ENCODE data around the gene C15orf61. TPM values are rescaled to one million over a fixed set of nuclear protein-coding genes. Genes with fewer than 3 reads are reported as not detected.
A peak's percentile ranks its signal among the peaks of the same experiment; 100 is the strongest.

The C15orf61 gene
- total RNA-seq, 1 donor from 2014 or later, result 11.3 TPM

GRCh38 chr15:67521783-67522568, 1.0 kb downstream of the C15orf61 start:
- intact Hi-C loops (cut with DNase I), result no loop called here
- no peaks in the 10 kb centered on the region for H3K36me3 ChIP-seq
- DNase-seq (ENCODE audit: extremely low spot score in 2 of 2), result no peak

DNA sequence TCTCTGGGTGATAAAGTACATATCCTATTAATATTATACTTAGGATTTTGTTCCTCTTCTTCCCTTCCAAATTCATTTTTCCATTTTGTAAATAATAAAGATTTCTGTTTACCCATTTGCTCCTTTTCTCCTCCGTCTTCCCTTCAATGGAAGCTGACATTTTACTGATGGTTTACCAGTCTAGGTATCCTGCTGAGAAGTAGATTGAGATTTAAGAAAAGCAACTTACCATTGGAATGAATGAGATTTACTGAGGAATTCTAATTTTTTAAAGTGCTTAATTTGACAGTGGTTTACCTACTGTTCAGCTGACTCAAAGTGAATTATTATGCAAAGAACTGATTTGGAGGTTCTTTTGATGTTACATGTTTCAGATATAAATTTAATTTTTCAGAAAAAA, 2.4 kb downstream of the C15orf61 start:
- intact Hi-C loops (cut with DNase I), result no loop called here
- DNase-seq (ENCODE audit: extremely low spot score in 2 of 2), result no peak
- no peaks in the 10 kb centered on the region for H3K9me3 ChIP-seq
- peaks cover 34% of the 10 kb centered on the region for H3K4me1 ChIP-seq
- TF ChIP-seq POLR2A (IDR thresholded peaks at IDR 0.05) (no peak), POLR2AphosphoS5 (IDR thresholded peaks at IDR 0.05; ENCODE audit: insufficient read depth in 1 of 2, low read depth in 1 of 2) (no peak)
- TF ChIP-seq, protein P1, sequence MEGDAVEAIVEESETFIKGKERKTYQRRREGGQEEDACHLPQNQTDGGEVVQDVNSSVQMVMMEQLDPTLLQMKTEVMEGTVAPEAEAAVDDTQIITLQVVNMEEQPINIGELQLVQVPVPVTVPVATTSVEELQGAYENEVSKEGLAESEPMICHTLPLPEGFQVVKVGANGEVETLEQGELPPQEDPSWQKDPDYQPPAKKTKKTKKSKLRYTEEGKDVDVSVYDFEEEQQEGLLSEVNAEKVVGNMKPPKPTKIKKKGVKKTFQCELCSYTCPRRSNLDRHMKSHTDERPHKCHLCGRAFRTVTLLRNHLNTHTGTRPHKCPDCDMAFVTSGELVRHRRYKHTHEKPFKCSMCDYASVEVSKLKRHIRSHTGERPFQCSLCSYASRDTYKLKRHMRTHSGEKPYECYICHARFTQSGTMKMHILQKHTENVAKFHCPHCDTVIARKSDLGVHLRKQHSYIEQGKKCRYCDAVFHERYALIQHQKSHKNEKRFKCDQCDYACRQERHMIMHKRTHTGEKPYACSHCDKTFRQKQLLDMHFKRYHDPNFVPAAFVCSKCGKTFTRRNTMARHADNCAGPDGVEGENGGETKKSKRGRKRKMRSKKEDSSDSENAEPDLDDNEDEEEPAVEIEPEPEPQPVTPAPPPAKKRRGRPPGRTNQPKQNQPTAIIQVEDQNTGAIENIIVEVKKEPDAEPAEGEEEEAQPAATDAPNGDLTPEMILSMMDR (IDR thresholded peaks at IDR 0.05), result no peak
- H3K27me3 ChIP-seq, result no peaks in the 10 kb centered on the region
- peak overlapping the region in 1 of 2 donors; percentile 93 for H3K4me3 ChIP-seq
- no peak overlapping the region for H3K27ac ChIP-seq
- H3K36me3 ChIP-seq, result peaks cover 0 to 6% of the 10 kb centered on the region in 2 donors

More at GRCh38 chr15:67521783-67522568, 1.0 kb downstream of the C15orf61 start:
- TF ChIP-seq, protein P1 (IDR thresholded peaks at IDR 0.05), result no peak
- TF ChIP-seq POLR2A (IDR thresholded peaks at IDR 0.05) (no peak), POLR2AphosphoS5 (IDR thresholded peaks at IDR 0.05; ENCODE audit: insufficient read depth in 1 of 2, low read depth in 1 of 2) (peak in 1 of 2 donors; percentile 85)
- Histone ChIP-seq H3K4me3 (peak overlapping the region; percentile 87 to 93), H3K27ac (peak overlapping the region; percentile 97), H3K4me1 (peaks cover 34% of the 10 kb centered on the region), H3K27me3 (no peaks in the 10 kb centered on the region), H3K9me3 (no peaks in the 10 kb centered on the region)

DNA sequence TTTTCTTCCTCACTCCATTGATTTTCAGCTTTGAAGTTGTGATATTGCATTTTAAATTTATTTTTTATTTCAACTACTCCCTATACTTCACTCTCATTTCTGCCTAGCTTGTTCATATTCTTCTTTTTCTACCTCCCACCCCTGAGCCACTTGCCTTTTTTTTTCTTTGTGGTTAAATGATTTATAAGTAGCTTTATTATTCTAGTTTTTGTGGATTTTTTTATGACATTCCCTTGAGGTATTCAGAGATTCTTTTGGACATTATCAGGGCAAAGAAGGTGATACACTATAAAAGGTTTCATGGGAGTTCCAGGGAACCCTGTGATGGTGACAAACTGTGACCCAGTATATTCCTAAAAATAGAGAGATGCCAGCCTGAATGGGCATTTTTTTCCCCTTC, 3.3 kb downstream of the C15orf61 start:
- peaks cover 34% of the 10 kb centered on the region for H3K4me1 ChIP-seq
- no peaks in the 10 kb centered on the region for H3K9me3 ChIP-seq
- no peaks in the 10 kb centered on the region for H3K27me3 ChIP-seq
- H3K36me3 ChIP-seq, result peaks cover 0 to 15% of the 10 kb centered on the region in 2 donors
- TF ChIP-seq POLR2A (IDR thresholded peaks at IDR 0.05), result no peak
- no peak for TF ChIP-seq POLR2AphosphoS5 (IDR thresholded peaks at IDR 0.05; ENCODE audit: insufficient read depth in 1 of 2, low read depth in 1 of 2)
- TF ChIP-seq, protein P1 (IDR thresholded peaks at IDR 0.05), result no peak
- H3K27ac ChIP-seq, result no peak overlapping the region
- no peak overlapping the region for H3K4me3 ChIP-seq
- DNase-seq (ENCODE audit: extremely low spot score in 2 of 2), result no peak
- intact Hi-C loops (cut with DNase I), result no loop called here

DNA sequence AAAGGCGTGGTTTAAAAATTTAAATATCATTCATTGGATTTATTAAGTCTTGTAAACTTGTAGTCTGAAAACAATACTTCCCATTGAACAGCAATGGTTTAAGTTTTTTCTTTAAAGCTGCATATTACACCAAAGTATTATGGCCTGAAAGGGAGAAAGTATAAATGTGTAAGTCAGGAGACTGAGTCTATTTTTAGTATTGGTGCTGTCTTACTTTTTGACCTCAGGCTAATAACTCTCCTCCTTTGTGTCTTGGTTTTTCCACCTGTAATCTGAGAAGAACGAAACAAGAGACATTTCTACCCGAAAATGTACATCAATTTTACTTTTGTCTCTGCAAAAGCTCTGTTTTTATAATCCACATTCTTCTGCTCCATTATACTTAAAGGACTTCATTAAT, 7.6 kb downstream of the C15orf61 start:
- Histone ChIP-seq H3K4me3 (no peak overlapping the region), H3K4me1 (peaks cover 18% of the 10 kb centered on the region), H3K36me3 (peaks cover 0 to 17% of the 10 kb centered on the region in 2 donors), H3K27me3 (no peaks in the 10 kb centered on the region), H3K9me3 (no peaks in the 10 kb centered on the region), H3K27ac (no peak overlapping the region)
- no peak for DNase-seq (ENCODE audit: extremely low spot score in 2 of 2)
- TF ChIP-seq POLR2A (IDR thresholded peaks at IDR 0.05), result no peak
- no peak for TF ChIP-seq POLR2AphosphoS5 (IDR thresholded peaks at IDR 0.05; ENCODE audit: insufficient read depth in 1 of 2, low read depth in 1 of 2)
- TF ChIP-seq, protein P1 (IDR thresholded peaks at IDR 0.05), result no peak
- intact Hi-C loops (cut with DNase I), result no loop called here

GRCh38 chr15:67531379-67531914, 10.5 kb downstream of the C15orf61 start:
- TF ChIP-seq, protein P1 (IDR thresholded peaks at IDR 0.05), result no peak
- TF ChIP-seq POLR2A (IDR thresholded peaks at IDR 0.05) (no peak), POLR2AphosphoS5 (IDR thresholded peaks at IDR 0.05; ENCODE audit: insufficient read depth in 1 of 2, low read depth in 1 of 2) (no peak)
- H3K4me3 ChIP-seq, result no peak overlapping the region
- H3K9me3 ChIP-seq, result no peaks in the 10 kb centered on the region
- DNase-seq (ENCODE audit: extremely low spot score in 2 of 2), result no peak
- H3K4me1 ChIP-seq, result no peaks in the 10 kb centered on the region
- H3K36me3 ChIP-seq, result peaks cover 0 to 17% of the 10 kb centered on the region in 2 donors
- no peaks in the 10 kb centered on the region for H3K27me3 ChIP-seq
- intact Hi-C loops (cut with DNase I), result no loop called here
- H3K27ac ChIP-seq, result no peak overlapping the region

All from vagina (tissue), 2 donors.